Stimulated activated CD8-positive, alpha-beta memory T cell treated with anti-CD3 and anti-CD28 coated beads, Interleukin-12 subunit alpha, Interleukin-12 subunit beta, amount 100 ng/mL, for 4 hours (primary cell): ENCODE results near the gene POLR1E.
A peak's percentile ranks its signal among the peaks of the same experiment; 100 is the strongest.

ENCODE experiments used
- DNase-seq: peaks from one replicate; pipeline ENCODE4 v3.0.0-alpha.2; 2020; ENCODE audit warnings: low read depth

POLR1E gene

DNA sequence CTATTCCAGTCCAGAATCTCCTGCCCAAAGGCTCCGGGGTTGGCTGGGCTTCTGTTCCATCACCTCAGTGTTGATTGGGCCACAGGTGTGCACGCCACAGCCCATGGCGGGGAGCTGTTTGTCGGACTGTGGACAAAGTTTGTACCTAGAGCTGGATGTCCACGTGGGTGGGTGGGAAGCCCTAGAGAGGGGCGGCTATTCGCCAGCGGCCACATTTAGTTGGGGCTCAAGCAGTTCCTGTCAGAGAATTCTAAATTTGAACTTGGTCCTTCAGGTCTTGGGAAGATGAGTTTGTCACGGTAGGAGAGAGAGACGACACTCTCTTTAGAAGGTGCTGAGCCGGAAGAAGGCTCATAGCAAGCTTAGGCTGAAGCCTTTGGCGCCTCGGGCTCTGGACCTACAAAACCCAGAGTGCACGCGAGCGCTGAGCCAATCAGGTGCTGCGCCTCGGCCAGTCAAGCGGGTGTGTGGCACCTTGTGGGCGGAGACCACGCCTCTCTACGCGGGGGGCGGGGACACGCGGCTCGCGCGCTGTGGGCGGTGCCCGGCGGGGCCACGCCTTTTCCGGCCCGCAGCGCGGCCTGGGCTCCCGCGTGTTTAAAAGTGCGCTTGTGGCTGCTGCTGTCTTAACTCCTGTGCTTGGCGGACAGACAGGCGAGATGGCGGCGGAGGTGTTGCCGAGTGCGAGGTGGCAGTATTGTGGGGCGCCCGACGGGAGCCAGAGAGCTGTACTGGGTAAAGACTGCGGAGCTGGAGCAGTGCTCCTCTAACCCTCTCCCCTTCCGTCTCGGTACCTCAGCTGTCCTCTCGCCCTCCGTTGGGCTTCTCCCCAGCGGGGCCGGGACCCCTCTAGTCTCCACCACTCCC lies at the start of gene POLR1E:
POLR1E (plus strand) TSS at position 560 of the 867 bp plus-strand sequence; CDS start at position 660, 100 bp downstream.
- peak; percentile 93 for DNase-seq

GRCh38 chr9:37436540-37436939 lies 49.2 kb upstream of the POLR1E start:
- DNase-seq = no peak

DNA sequence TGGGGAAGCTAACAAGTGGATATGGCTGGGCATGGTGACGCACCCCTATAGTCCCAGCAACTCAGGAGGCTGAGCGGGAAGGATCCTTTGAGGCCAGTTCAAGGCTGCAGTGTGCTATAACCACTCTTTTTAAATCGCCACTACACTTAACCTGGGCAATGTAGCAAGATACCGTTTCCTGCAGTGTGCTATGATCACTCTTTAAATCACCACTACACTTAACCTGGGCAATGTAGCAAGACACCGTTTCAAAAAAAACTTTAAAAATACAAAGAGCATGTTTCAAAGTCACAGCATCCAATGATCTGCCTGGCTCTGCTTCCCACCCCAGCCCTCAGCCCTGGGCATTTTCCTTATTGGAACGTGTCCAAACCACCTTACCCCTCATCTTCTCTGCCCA lies 48.7 kb upstream of the POLR1E start:
- DNase-seq = no peak

DNA sequence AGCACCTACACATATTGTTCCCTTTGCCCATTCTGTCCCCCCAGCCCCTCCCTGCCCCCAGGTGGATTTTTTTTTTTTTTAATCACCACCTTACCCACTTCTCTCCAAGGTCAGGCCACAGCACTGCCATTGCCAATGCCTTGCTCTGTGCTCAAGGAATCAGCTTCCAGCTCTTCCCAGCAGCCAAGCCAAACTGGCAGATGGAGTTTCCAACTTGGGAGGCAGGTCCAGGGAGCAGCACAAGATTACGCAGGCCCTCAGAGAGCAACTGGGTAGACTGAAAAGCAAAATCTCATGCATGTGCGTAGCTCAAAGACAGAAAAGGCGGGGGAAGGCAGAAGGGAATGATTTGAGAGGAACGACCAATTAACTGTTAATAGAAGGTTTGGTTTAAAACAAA lies 48.1 kb upstream of the POLR1E start:
- DNase-seq = no peak

GRCh38 chr9:37438359-37438758 lies 47.4 kb upstream of the POLR1E start:
- no peak for DNase-seq

DNA sequence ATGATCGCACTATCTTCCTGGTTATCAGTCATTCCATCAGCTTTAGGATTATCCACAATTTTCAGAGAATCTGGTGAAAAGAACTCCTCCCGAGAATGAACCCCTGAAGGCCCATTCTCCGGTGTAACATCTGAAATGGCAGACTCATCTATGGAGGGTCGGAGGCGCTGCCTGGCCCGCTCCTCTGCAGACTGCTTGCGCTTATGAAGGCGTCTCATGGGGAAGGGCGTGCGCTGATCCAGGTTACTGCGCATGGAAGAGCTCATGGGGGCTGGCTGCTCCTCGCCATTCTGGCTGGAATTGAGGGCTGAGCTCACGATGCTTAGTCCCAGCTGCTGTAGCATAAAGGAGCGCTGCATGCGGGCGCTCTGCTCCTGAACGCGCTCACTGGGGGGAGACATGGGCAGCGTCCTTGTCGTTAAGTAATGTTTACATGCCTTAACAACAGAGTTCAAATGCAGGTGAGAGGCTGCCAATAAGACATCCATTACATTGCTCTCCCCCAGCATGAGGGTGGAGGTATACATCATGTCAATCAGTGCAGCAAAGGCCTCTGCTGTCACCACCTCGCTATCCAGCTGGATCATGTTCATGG lies 43.9 kb upstream of the POLR1E start:
- no peak for DNase-seq

- DNase-seq = no peak
Measured at GRCh38 chr9:37442556-37442955, 43.2 kb upstream of the POLR1E start.

DNA sequence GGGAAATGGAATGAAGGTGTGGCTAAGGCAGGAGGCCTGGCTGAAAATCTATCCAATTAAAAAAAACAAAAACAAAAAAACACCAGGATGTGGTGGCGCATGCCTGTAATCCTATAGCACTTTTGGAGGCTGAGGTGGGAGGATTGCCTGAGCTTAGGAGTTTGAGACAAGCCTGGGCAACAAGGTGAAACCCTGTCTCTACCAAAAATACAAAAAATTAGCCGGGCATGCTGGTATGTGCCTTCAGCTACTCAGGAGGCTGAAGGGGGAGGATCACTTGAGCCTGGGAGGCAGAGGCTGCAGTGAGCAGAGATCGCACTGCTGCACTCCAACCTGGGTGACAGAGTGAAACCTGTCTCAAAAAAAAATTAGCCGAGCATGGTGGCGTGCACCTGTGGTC lies 42.2 kb upstream of the POLR1E start:
- no peak for DNase-seq

DNA sequence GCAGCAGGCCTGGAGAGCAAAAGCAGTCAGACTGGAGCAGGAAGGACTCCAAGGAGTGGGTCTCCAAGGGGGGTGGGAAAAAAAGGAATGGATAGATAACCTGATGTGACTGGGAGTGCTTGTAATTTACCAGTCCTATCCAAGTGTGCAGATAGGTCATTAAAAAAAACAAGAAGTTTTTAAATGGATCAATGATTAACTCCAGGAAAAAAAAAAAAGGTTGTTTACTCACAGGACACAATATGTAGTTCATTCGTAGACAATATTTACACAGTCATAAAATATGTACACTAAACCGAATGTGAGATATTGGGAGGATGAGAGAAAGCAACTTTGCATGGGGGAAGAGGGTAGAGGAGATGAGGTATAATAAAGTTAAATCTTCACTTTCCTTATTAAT lies 40.9 kb upstream of the POLR1E start:
- no peak for DNase-seq

DNA sequence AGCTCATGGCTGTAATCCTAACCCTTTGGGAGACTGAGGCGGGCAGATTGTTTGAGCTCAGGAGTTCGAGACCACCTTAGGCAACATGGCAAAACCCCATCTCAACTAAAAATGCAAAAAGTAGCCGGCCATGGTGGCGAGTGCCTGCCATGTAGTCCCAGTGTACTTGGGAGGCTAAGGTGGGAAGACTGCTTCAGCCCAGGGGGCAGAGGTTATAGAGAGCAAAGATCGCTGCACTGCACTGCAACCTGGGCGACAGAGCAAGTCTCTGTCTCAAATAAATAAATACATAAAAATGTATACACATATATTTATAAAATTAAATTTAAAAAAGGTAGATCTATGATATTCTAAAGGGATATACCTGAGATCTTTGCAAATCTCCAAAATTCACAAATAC lies 39.9 kb upstream of the POLR1E start:
- DNase-seq = no peak

DNA sequence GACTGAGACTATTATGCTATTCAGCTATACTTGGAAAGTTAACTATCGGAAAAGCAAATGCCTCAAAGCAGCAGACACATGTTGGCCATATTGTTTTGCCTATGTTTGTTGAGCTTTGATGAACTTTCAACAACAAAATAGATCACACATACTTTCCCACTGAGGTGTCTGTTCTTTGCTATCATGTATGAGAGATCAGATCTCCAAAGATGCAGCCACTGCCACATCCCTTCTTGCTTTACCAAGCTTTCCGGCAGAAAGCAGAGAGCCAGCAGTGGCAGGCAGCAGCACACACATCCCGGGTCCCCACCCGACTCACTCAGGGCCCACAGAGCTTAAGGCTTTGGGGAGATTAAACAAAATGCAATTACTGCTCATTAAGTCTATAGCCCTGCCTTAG lies 39.3 kb upstream of the POLR1E start:
- DNase-seq = no peak

- DNase-seq = no peak
Measured at GRCh38 chr9:37447111-37447510, 38.6 kb upstream of the POLR1E start.

- no peak for DNase-seq
Measured at GRCh38 chr9:37449862-37450632, 35.7 kb upstream of the POLR1E start.

DNA sequence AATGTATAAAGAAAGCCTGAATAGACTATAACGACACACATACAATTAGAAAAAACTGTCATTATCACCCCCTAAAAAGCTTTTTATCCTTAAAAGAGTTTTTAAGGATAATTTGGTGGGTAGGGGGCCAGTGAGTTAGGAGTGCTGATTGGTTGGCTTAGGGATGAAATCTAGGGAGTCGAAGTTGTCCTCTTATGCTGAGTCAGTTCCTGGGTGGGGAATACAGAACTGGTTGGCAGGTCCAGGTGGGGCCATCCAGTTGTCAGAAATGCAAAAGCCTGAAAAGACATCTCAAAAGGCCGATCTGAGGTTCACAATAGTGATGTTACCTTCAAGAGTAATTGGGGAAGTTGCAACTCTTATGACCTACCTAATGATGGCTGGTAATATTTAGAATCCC lies 34.1 kb upstream of the POLR1E start:
- no peak for DNase-seq

DNA sequence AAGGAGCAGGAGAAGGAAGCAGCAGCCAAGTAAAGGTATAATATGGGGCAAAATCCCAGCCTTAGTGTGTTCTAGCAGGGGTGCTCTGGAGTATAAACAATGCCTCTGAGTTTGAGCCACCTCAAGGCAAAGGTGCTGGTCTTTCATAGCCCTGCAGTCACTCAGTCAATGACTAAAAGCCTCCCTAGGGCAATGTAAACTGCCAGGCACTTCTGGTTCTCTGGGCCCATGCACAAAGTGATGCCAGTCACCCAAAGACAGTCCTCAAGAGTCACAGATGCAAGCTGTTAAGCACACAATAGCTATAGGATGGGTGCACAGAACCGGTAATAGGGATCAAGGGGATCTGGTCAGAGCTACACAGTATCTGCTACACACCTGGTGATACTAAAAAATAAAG lies 33.1 kb upstream of the POLR1E start:
- DNase-seq = no peak

DNA sequence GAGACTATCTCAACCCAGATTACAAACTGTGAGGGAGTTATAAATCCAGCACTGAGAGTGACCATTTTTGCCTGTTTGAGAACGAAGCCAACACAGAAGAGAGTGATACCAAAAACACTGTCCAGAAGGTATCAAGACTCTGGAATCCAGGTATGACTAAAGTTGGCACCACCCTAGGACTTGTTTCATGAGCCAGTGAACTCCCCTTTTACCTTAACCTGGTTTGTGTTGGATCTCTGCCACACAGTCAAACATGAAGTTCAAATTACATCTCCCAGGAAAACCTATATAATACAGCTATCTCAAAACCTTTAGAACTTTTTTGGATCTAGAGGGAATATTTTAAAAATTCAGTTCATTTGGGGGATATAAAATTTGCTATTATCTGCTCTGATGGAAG lies 31.9 kb upstream of the POLR1E start:
- no peak for DNase-seq

- DNase-seq = no peak
Measured at GRCh38 chr9:37454238-37454637, 31.5 kb upstream of the POLR1E start.

GRCh38 chr9:37455884-37456647 lies 29.7 kb upstream of the POLR1E start:
- DNase-seq = no peak

- no peak for DNase-seq
Measured at GRCh38 chr9:37456817-37457216, 28.9 kb upstream of the POLR1E start.

DNA sequence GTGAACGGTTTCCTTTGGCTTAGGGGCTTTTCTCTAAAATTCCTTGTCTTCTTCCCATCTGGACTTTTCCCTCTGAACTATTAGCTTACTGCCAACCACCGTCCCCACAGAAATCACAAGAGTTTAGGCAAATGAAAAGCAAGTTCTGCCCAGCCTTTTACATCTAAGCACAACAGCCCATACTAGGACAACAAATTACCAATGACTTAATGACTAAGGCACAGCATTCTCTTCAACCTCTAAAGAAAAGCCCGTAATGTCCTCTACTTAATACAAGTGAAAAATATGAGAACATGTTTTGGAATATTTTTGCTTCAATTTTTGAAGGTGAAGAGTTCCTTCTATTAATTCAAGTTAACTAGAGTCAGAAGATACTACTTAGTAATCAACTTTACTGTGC lies 21.7 kb upstream of the POLR1E start:
- DNase-seq = no peak

DNA sequence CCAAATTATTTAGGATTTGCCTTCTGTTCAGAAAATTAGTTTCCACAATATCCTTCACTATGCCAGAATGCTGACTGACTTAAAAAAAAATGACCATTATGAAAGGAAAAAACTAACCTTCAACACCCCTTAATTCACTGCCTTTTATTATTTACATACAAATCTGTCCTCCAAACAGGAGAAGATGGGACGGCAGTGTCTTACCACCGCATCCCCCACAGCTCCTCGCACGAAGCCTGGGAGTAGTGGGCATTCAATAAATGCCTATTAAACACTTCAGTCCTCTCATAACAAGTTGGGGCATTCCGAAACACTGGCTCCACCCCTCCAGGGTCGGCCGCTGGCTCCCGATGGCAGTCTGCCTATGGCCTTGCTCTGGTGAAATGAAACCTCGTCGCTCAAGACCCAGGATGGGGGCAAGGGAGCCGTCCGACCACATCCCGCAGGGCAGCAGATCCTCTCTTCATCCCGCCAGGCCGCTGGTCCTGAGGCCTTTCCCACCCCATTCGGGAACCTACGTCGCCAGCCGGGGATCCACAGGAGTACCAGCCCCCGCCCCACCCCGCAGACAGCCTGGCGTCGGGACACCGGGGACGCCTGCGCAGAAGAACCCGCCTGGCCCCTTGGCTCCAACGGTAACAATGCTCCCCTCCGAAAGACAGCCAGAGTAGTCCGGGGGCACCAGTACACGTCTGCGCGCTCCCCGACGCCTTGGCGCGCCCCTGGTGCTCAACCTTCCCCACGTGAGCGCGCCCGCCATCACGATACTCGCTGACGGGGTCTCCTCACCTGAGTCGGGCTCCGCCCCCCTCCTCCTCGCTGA lies 21.1 kb upstream of the POLR1E start:
- peak; percentile 49 for DNase-seq
